ENCODE results near the gene ANKRD52. TPM values are rescaled to one million over a fixed set of nuclear protein-coding genes. Genes with fewer than 3 reads are reported as not detected.

The ANKRD52 gene
- total and polyA plus RNA-seq, 2 of the 8 experiments (the other 6 are each of a cell fraction or from before 2014, with no cell fraction given): 14.0 to 36.3 TPM

GRCh38 chr12:56189099-56189917, 68.9 kb downstream of the ANKRD52 start, which contains the start of gene SMARCC2:
SMARCC2 (minus strand) TSS chr12:56189483; CDS start chr12:56189461, 22 bp downstream.
- DNase-seq (ENCODE audit: low read depth in 1 of 2, low spot score in 2 of 2): peak; percentile 75 to 92
- H2BK120ac ChIP-seq (replicated peaks; ENCODE audit: low read depth, low read length): no peak within 1 kb of the TSS
- TF ChIP-seq HDAC6 (IDR thresholded peaks at IDR 0.05; ENCODE audit: low read depth, low read length) (no peak), CBX5 (IDR thresholded peaks at IDR 0.05; ENCODE audit: low read depth, low read length) (no peak), CTBP2 (IDR thresholded peaks at IDR 0.05; ENCODE audit: borderline replicate concordance, insufficient read depth, insufficient read length, low read length) (no peak), BCL11A (IDR thresholded peaks at IDR 0.05; ENCODE audit: low read depth in 2 of 2, low read length in 2 of 2) (no peak), SAP30 (IDR thresholded peaks at IDR 0.05; ENCODE audit: insufficient read depth, insufficient replicate concordance, low read length) (no peak), MAFK (IDR thresholded peaks at IDR 0.05; ENCODE audit: low read depth, low read length) (no peak), NANOG (IDR thresholded peaks at IDR 0.05; ENCODE audit: insufficient read depth, low read depth, low read length, poor library complexity, severe bottlenecking) (no peak), SP4 (IDR thresholded peaks at IDR 0.05; ENCODE audit: low read length) (no peak), TAF1 (IDR thresholded peaks at IDR 0.05; ENCODE audit: low read depth, low read length) (peak; percentile 55), FOSL1 (IDR thresholded peaks at IDR 0.05; ENCODE audit: insufficient read depth, low read depth, low read length) (no peak), CBX8 (IDR thresholded peaks at IDR 0.05; ENCODE audit: borderline replicate concordance, low read depth, low read length) (no peak)

More at GRCh38 chr12:56189099-56189917, 68.9 kb downstream of the ANKRD52 start, which contains the start of gene SMARCC2:
- peak within 1 kb of the TSS; percentile 81 to 96 for H3K4me2 ChIP-seq (ENCODE audit: insufficient read depth in 1 of 2, low read depth in 2 of 2, low read length in 2 of 2)
- POLR2A ChIA-PET (ENCODE audit: partially characterized antibody): interaction anchor here (0.8 to 26.3 kb wide), 21 partner anchors 10 to 447 kb away, joined by 3 to 656 read pairs (median 9); partner anchors contain the start of genes ANKRD52, CNPY2, COQ10A and ERBB3
- H4K20me1 ChIP-seq (replicated peaks in 1 of 2; ENCODE audit: control insufficient read depth in 1 of 2, insufficient read depth in 2 of 2, low read length in 2 of 2): peaks cover 0 to 4% of the 10 kb centered on the region in 2 experiments
- FAIRE-seq: no peak
- H2BK5ac ChIP-seq (ENCODE audit: low read depth, low read length): peak within 1 kb of the TSS; percentile 97
- H3K4me1 ChIP-seq (replicated peaks in 1 of 4; ENCODE audit: control insufficient read depth in 3 of 4, insufficient read depth in 4 of 4, low read length in 3 of 4): peaks cover 2 to 8% (median 4%) of the 10 kb centered on the region in 4 experiments; a peak in 3 of 7 replicates
- H3K36me3 ChIP-seq (ENCODE audit: control insufficient read depth in 2 of 4, insufficient read depth in 4 of 4, low read length in 3 of 4): peaks cover 14 to 24% (median 19%) of the 10 kb centered on the region in 4 experiments
- peaks cover 3% of the 10 kb centered on the region; the same call in 1 of the 2 replicates for H3K79me1 ChIP-seq (ENCODE audit: low read depth, low read length)
- H3K56ac ChIP-seq (replicated peaks; ENCODE audit: insufficient read length, low read depth, low read length): peak within 1 kb of the TSS; percentile 80
- H4K91ac ChIP-seq (replicated peaks; ENCODE audit: insufficient read length, low read length): peak within 1 kb of the TSS; percentile 92
- no peak within 1 kb of the TSS for H2AK5ac ChIP-seq (ENCODE audit: low read depth, low read length)
- H2AFZ ChIP-seq (ENCODE audit: low read length): peak within 1 kb of the TSS; percentile 79; the same call in 1 of the 2 replicates
- H2BK12ac ChIP-seq (ENCODE audit: low read depth, low read length): peak within 1 kb of the TSS; percentile 29; the same call in 1 of the 2 replicates
- H3K4ac ChIP-seq (replicated peaks; ENCODE audit: insufficient read length, low read depth, low read length): peak within 1 kb of the TSS; percentile 46
- WGBS, 2 experiments (ENCODE audit: extremely low coverage in 1 of 2, insufficient coverage in 1 of 2, insufficient read length in 1 of 2, insufficient replicate concordance in 2 of 2, low coverage in 1 of 2, low lambda C conversion rate in 2 of 2, missing lambda C conversion rate in 1 of 2): 1% methylated on average over 25 of the region's 93 CpGs; no CpG with 5 or more reads in 1 of the 2 experiments
- H3K27me3 ChIP-seq (replicated peaks in 1 of 4; ENCODE audit: control insufficient read depth in 3 of 4, extremely low read depth in 1 of 4, insufficient read depth in 3 of 4, low read length in 3 of 4): no peaks in the 10 kb centered on the region
- H3K79me2 ChIP-seq (ENCODE audit: control insufficient read depth in 1 of 2, insufficient read depth in 2 of 2, low read length in 2 of 2): peaks cover 14 to 31% of the 10 kb centered on the region in 2 experiments
- H3K23me2 ChIP-seq (ENCODE audit: low read depth, low read length): peaks cover 11% of the 10 kb centered on the region
- no peak within 1 kb of the TSS for H2BK20ac ChIP-seq (ENCODE audit: low read length)
- peak within 1 kb of the TSS; percentile 82 to 95 (median 90) for H3K4me3 ChIP-seq (ENCODE audit: extremely low read depth in 1 of 4, insufficient read depth in 2 of 4, low read depth in 3 of 4, low read length in 4 of 4)
- H3K18ac ChIP-seq (ENCODE audit: extremely low read depth, low read length): peak within 1 kb of the TSS; percentile 91
- H4K5ac ChIP-seq (ENCODE audit: insufficient read length, low read depth, low read length): peak within 1 kb of the TSS; percentile 96
- no peaks in the 10 kb centered on the region for H3K9me3 ChIP-seq (ENCODE audit: insufficient read depth in 2 of 2, low read depth in 1 of 2, low read length in 1 of 2)
- H3K14ac ChIP-seq (ENCODE audit: insufficient read length): peak within 1 kb of the TSS; percentile 6
- peak within 1 kb of the TSS; percentile 85 to 92 (median 90) for H3K9ac ChIP-seq (replicated peaks in 1 of 4; ENCODE audit: extremely low read depth in 1 of 4, low read depth in 3 of 4, low read length in 3 of 4)
- peak within 1 kb of the TSS; percentile 98 for H4K8ac ChIP-seq (ENCODE audit: extremely low read depth, insufficient read depth, low read length)
- H3K27ac ChIP-seq (ENCODE audit: low read depth, low read length): peak within 1 kb of the TSS; percentile 81
- H2BK15ac ChIP-seq (ENCODE audit: low read length): no peak within 1 kb of the TSS
- CTCF ChIA-PET (ENCODE audit: partially characterized antibody): interaction anchor here (0.6 to 6.2 kb wide), 36 partner anchors 8 to 447 kb away, joined by 3 to 111 read pairs (median 5); partner anchors contain the start of genes ANKRD52, ESYT1, MYL6 and PA2G4
- no peak within 1 kb of the TSS for H3K23ac ChIP-seq (ENCODE audit: insufficient read length)

All from H1 (cell line).